Measurements from ENCODE around the gene PNLIP. TPM values are rescaled to one million over a fixed set of nuclear protein-coding genes. Genes with fewer than 3 reads are reported as not detected.

The PNLIP gene
- total RNA-seq, 2 experiments from 2014 or later, result not detected

- TF ChIP-seq EZH2phosphoT487 (IDR thresholded peaks at IDR 0.05; ENCODE audit: borderline replicate concordance, low read depth, low read length) (no peak), CTCF (conservative IDR thresholded peaks at IDR 0.05; ENCODE audit: low read length) (no peak)
- Histone ChIP-seq H3K36me3 (ENCODE audit: insufficient read depth, low read length) (no peaks in the 10 kb centered on the region), H3K9me2 (ENCODE audit: insufficient read depth, low read length) (no peaks in the 10 kb centered on the region), H3K4me2 (ENCODE audit: low read length) (no peak overlapping the region), H3K4me1 (ENCODE audit: insufficient read depth, low read length, poor library complexity, severe bottlenecking) (no peaks in the 10 kb centered on the region), H3K27ac (ENCODE audit: low read depth, low read length, poor library complexity, severe bottlenecking) (no peak overlapping the region), H3K4me3 (ENCODE audit: low read depth, low read length, poor library complexity, severe bottlenecking) (no peak overlapping the region), H4K20me1 (ENCODE audit: insufficient read depth, low read length) (no peaks in the 10 kb centered on the region), H2AFZ (ENCODE audit: low read length) (no peak overlapping the region), H3K9me3 (ENCODE audit: low read length) (no peaks in the 10 kb centered on the region), H3K79me2 (ENCODE audit: insufficient read depth, low read depth, low read length) (no peaks in the 10 kb centered on the region)
- ChIA-PET CTCF (ENCODE audit: unreplicated experiment) (no interaction called here), POLR2A (no interaction called here)
- BruUV-seq (replicated peaks), result no TSS peak
- DNase-seq (ENCODE audit: low spot score), result no peak
- intact Hi-C loops (cut with micrococcal nuclease; ENCODE audit: unreplicated experiment), result no loop called here
Measured at GRCh38 chr10:116524736-116525135, 21.0 kb upstream of the PNLIP start.

- Histone ChIP-seq H3K27ac (ENCODE audit: low read depth, low read length, poor library complexity, severe bottlenecking) (no peak overlapping the region), H3K36me3 (ENCODE audit: insufficient read depth, low read length) (no peaks in the 10 kb centered on the region), H4K20me1 (ENCODE audit: insufficient read depth, low read length) (no peaks in the 10 kb centered on the region), H3K4me1 (ENCODE audit: insufficient read depth, low read length, poor library complexity, severe bottlenecking) (no peaks in the 10 kb centered on the region), H2AFZ (ENCODE audit: low read length) (no peak overlapping the region), H3K9me3 (ENCODE audit: low read length) (no peaks in the 10 kb centered on the region), H3K79me2 (ENCODE audit: insufficient read depth, low read depth, low read length) (no peaks in the 10 kb centered on the region), H3K4me3 (ENCODE audit: low read depth, low read length, poor library complexity, severe bottlenecking) (no peak overlapping the region), H3K4me2 (ENCODE audit: low read length) (no peak overlapping the region), H3K9me2 (ENCODE audit: insufficient read depth, low read length) (no peaks in the 10 kb centered on the region)
- ChIA-PET CTCF (ENCODE audit: unreplicated experiment) (no interaction called here), POLR2A (interaction anchor here (0.5 kb wide), 1 partner anchor 400 kb away, joined by 6 read pairs; no protein-coding TSS in a partner anchor)
- no TSS peak for BruUV-seq (replicated peaks)
- no peak for DNase-seq (ENCODE audit: low spot score)
- intact Hi-C loops (cut with micrococcal nuclease; ENCODE audit: unreplicated experiment), result no loop called here
- TF ChIP-seq EZH2phosphoT487 (IDR thresholded peaks at IDR 0.05; ENCODE audit: borderline replicate concordance, low read depth, low read length) (no peak), CTCF (conservative IDR thresholded peaks at IDR 0.05; ENCODE audit: low read length) (no peak)
Measured at GRCh38 chr10:116526219-116526618, 19.5 kb upstream of the PNLIP start.

- no peak for DNase-seq (ENCODE audit: low spot score)
- Histone ChIP-seq H3K9me3 (ENCODE audit: low read length) (no peaks in the 10 kb centered on the region), H4K20me1 (ENCODE audit: insufficient read depth, low read length) (no peaks in the 10 kb centered on the region), H2AFZ (ENCODE audit: low read length) (no peak overlapping the region), H3K36me3 (ENCODE audit: insufficient read depth, low read length) (no peaks in the 10 kb centered on the region), H3K4me3 (ENCODE audit: low read depth, low read length, poor library complexity, severe bottlenecking) (no peak overlapping the region), H3K79me2 (ENCODE audit: insufficient read depth, low read depth, low read length) (no peaks in the 10 kb centered on the region), H3K9me2 (ENCODE audit: insufficient read depth, low read length) (no peaks in the 10 kb centered on the region), H3K4me1 (ENCODE audit: insufficient read depth, low read length, poor library complexity, severe bottlenecking) (no peaks in the 10 kb centered on the region), H3K4me2 (ENCODE audit: low read length) (no peak overlapping the region), H3K27ac (ENCODE audit: low read depth, low read length, poor library complexity, severe bottlenecking) (no peak overlapping the region)
- intact Hi-C loops (cut with micrococcal nuclease; ENCODE audit: unreplicated experiment), result no loop called here
- no TSS peak for BruUV-seq (replicated peaks)
- CTCF ChIA-PET (ENCODE audit: unreplicated experiment), result no interaction called here
- TF ChIP-seq CTCF (conservative IDR thresholded peaks at IDR 0.05; ENCODE audit: low read length), result no peak
- TF ChIP-seq EZH2phosphoT487 (IDR thresholded peaks at IDR 0.05; ENCODE audit: borderline replicate concordance, low read depth, low read length), result no peak
- POLR2A ChIA-PET, result no interaction called here
Measured at GRCh38 chr10:116536810-116537209, 8.9 kb upstream of the PNLIP start.
